Endothelial cell (in vitro differentiated cells): ENCODE measurements around the gene PAFAH1B2. TPM values are rescaled to one million over a fixed set of nuclear protein-coding genes. Genes with fewer than 3 reads are reported as not detected.

ENCODE experiments used
- DNase-seq: peaks from one replicate; pipeline ENCODE4 v3.0.0; 2021; ENCODE audit warnings: low spot score
- H3K27ac Mint-ChIP-seq: one replicate; pipeline ENCODE4 v1.8.0; 2021; ENCODE audit warnings: mixed read lengths, inconsistent platforms; ENCODE audit not compliant: unreplicated experiment
- H3K27me3 Mint-ChIP-seq: one replicate; pipeline ENCODE4 v1.8.0; 2021; ENCODE audit warnings: mild to moderate bottlenecking, moderate library complexity, mixed read lengths, inconsistent platforms; ENCODE audit not compliant: unreplicated experiment
- H3K36me3 Mint-ChIP-seq: one replicate; pipeline ENCODE4 v1.8.0; 2021; ENCODE audit warnings: mild to moderate bottlenecking, low read depth, mixed read lengths, inconsistent platforms; ENCODE audit not compliant: unreplicated experiment
- H3K4me1 Mint-ChIP-seq: one replicate; pipeline ENCODE4 v1.8.0; 2021; ENCODE audit warnings: mild to moderate bottlenecking, mixed read lengths, inconsistent platforms; ENCODE audit not compliant: unreplicated experiment
- H3K4me3 Mint-ChIP-seq: one replicate; pipeline ENCODE4 v1.8.0; 2021; ENCODE audit warnings: mild to moderate bottlenecking, mixed read lengths, inconsistent platforms; ENCODE audit not compliant: unreplicated experiment
- H3K9me3 Mint-ChIP-seq: one replicate; pipeline ENCODE4 v1.8.0; 2021; ENCODE audit warnings: mixed read lengths, inconsistent platforms; ENCODE audit not compliant: unreplicated experiment
- CTCF ChIP-seq: fragments of 200-600 bp; sonication (generic); IDR thresholded peaks from one replicate; pipeline ENCODE4 v1.5.0; 2021; ENCODE audit warnings: antibody characterized with exemption; ENCODE audit not compliant: unreplicated experiment
- total RNA-seq: library from RNA; stranded (reverse); fragmentation: NEBNext Ultra II Directional; extraction: Animal tissue kit (Norgen Biotek cat#: 25700); gene quantifications from one replicate; pipeline ENCODE4 v1.2.1, GENCODE V29; 2021; ENCODE audit not compliant: unreplicated experiment

PAFAH1B2 gene
- total RNA-seq, 1 donor from 2014 or later: 87.4 TPM

- Mint-ChIP-seq H3K4me3 (peak overlapping the region; percentile 94), H3K36me3 (peaks cover 3% of the 10 kb centered on the region), H3K27me3 (peaks cover 3% of the 10 kb centered on the region), H3K27ac (peak overlapping the region; percentile 94), H3K4me1 (peaks cover 32% of the 10 kb centered on the region), H3K9me3 (no peaks in the 10 kb centered on the region)
- TF ChIP-seq CTCF: no peak
- no peak for DNase-seq
Observed at GRCh38 chr11:117097014-117097388, 47.1 kb upstream of the PAFAH1B2 start.

GRCh38 chr11:117097389-117098268 is 46.5 kb upstream of the PAFAH1B2 start:
- Mint-ChIP-seq H3K9me3 (no peaks in the 10 kb centered on the region), H3K4me1 (peaks cover 32% of the 10 kb centered on the region), H3K36me3 (no peaks in the 10 kb centered on the region), H3K27ac (peak overlapping the region; percentile 94), H3K4me3 (peak overlapping the region; percentile 94), H3K27me3 (peaks cover 3% of the 10 kb centered on the region)
- peak; percentile 50 for DNase-seq
- no peak for TF ChIP-seq CTCF

GRCh38 chr11:117098269-117099232 is 45.5 kb upstream of the PAFAH1B2 start, which contains the start of gene SIK3:
Gene SIK3, minus strand, starts transcription at chr11:117098428. Its CDS starts 13 bp downstream, at chr11:117098415.
- no peaks in the 10 kb centered on the region for H3K36me3 Mint-ChIP-seq
- peak within 1 kb of the TSS; percentile 98 for H3K27ac Mint-ChIP-seq
- TF ChIP-seq CTCF: no peak
- H3K9me3 Mint-ChIP-seq: no peaks in the 10 kb centered on the region
- peak; percentile 93 for DNase-seq
- H3K4me1 Mint-ChIP-seq: peaks cover 32% of the 10 kb centered on the region
- H3K4me3 Mint-ChIP-seq: peak within 1 kb of the TSS; percentile 95
- H3K27me3 Mint-ChIP-seq: peaks cover 3% of the 10 kb centered on the region

- Mint-ChIP-seq H3K36me3 (no peaks in the 10 kb centered on the region), H3K9me3 (no peaks in the 10 kb centered on the region), H3K4me1 (peaks cover 32% of the 10 kb centered on the region), H3K27ac (peak overlapping the region; percentile 26), H3K4me3 (peak overlapping the region; percentile 95), H3K27me3 (peaks cover 3% of the 10 kb centered on the region)
- DNase-seq: no peak
- no peak for TF ChIP-seq CTCF
Observed at GRCh38 chr11:117099696-117100095, 44.4 kb upstream of the PAFAH1B2 start.
